OCI-LY1 (cell line): ENCODE data around the gene AGFG2.

ENCODE experiments used
- EZH2 ChIP-seq: fragments of 200-600 bp; sonication (generic), shearing (Covaris generic); IDR thresholded peaks from 2 replicates; pipeline ENCODE4 v1.8.0; 2017; ENCODE audit warnings: borderline replicate concordance, mixed run types, mild to moderate bottlenecking, antibody characterized with exemption, low read length, moderate library complexity, mixed read lengths
- TF ChIP-seq, protein P1 (sequence below): fragments of 200-600 bp; sonication (generic), shearing (Covaris generic); IDR thresholded peaks from 2 replicates; pipeline ENCODE4 v1.5.1; 2017; ENCODE audit warnings: mild to moderate bottlenecking, antibody characterized with exemption, low read length, moderate library complexity, mixed read lengths

DNA sequence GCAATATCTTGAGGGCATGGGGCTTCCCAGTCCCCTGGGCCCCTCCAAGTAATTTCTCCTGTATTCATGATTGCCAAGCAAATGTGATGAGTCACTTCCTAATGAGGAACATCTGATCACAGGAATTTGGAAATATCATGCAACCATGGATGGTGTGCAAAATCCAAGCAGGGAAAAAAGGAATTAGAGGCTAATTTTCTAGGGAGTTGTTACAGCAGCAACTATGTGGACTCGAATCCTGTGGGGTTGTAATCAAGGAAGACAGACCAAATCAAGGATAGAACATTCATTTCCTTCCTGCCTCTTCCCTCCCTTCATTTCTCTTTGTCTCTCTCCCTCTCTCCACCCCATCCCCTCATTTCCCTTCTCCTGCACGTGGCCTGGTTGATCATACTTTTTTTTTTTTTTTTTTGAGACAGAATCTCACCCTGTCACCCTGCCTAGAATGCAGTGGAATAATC, 23.9 kb upstream of the AGFG2 start:
- TF ChIP-seq, protein P1, sequence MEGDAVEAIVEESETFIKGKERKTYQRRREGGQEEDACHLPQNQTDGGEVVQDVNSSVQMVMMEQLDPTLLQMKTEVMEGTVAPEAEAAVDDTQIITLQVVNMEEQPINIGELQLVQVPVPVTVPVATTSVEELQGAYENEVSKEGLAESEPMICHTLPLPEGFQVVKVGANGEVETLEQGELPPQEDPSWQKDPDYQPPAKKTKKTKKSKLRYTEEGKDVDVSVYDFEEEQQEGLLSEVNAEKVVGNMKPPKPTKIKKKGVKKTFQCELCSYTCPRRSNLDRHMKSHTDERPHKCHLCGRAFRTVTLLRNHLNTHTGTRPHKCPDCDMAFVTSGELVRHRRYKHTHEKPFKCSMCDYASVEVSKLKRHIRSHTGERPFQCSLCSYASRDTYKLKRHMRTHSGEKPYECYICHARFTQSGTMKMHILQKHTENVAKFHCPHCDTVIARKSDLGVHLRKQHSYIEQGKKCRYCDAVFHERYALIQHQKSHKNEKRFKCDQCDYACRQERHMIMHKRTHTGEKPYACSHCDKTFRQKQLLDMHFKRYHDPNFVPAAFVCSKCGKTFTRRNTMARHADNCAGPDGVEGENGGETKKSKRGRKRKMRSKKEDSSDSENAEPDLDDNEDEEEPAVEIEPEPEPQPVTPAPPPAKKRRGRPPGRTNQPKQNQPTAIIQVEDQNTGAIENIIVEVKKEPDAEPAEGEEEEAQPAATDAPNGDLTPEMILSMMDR = no peak
- no peak for TF ChIP-seq EZH2
